ENCODE data around the gene MPND. TPM values are rescaled to one million over a fixed set of nuclear protein-coding genes. Genes with fewer than 3 reads are reported as not detected.

MPND gene
- total RNA-seq, 1 donor from 2014 or later: 2.7 TPM

GRCh38 chr19:4376991-4377781 is 33.8 kb downstream of the MPND start:
- DNase-seq (ENCODE audit: low read depth): peak; percentile 96

GRCh38 chr19:4378886-4379285 is 35.5 kb downstream of the MPND start:
- no peak for DNase-seq (ENCODE audit: low read depth)

DNA sequence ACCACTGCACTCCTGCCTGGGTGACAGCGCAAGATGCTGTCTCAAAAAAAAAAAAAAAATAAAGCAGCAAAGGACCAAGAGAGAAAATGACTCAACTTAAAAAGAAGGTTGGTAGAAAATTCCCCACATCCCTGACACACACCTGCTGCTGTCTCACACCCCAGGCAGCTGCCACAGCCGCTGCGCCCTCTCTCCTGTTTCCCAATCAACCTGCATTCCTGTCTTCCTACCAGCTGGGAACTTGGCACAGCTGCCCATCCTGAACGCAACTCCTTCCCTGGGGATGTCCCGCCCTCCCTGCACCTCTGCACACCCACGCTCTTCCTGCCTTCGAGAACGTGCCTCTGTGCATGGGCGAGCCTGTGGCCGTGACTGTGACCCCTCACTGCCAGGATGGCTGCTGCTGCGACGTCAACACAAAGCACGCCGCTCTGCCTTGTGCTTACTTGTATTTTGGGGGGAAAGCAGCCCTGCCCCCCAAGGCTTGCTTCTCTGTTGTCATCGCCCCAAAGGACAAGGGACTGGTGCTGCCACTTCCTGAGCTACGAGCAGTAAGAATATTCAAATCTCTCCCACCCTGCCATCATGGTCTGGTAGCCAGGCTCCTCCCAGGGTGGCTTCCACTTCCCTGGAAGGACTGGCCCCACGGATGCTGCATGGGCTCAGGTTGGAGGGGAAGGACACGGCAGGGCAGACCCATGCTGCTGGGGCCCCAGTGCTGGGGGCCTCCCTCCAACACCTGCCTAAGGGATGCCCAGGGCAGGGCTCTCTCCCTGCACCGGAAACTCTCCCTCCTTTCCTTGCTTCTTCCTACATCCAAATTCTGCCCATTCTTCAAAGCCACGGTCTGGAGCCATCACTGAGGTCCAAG is 36.3 kb downstream of the MPND start:
- peak; percentile 97 for DNase-seq (ENCODE audit: low read depth)

- peak; percentile 84 for DNase-seq (ENCODE audit: low read depth)
Observed at GRCh38 chr19:4380254-4380727, 36.9 kb downstream of the MPND start.

DNA sequence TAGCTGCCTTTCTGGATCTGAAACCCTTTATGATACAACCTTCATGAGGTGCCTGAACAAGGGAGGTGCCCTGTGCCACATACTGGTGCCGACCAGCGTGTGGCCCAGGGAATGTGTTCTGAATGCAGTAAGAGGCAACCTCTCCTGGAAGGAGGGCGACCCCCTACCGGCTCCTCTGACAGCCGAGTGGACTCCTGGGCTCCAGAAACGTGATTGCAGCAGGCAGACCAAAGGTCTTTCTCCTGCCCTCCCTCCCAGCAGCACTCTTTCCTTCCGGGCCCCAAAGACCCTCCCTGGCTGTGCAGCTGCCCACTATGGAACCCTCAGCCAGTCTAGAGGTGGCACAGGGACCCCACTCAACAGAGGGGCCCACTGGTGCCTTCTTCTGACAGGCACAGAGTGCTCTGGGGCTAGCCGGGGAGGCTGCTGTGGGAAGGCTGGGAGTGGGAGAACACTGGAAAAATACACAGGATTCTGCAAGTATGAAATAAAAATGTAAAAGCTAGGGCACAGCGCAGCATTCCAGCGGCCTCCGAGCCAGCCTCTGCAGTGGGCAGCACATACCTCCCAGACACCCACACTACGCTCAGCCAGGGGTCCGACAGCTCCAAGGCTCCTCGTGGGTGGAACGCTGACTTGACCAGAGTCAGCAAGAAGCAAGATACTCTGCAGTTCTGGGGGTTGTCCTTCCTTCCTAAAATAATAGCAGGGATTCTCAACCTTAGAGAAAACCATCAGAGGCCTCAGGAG is 42.1 kb downstream of the MPND start:
- DNase-seq (ENCODE audit: low read depth): peak; percentile 12

DNA sequence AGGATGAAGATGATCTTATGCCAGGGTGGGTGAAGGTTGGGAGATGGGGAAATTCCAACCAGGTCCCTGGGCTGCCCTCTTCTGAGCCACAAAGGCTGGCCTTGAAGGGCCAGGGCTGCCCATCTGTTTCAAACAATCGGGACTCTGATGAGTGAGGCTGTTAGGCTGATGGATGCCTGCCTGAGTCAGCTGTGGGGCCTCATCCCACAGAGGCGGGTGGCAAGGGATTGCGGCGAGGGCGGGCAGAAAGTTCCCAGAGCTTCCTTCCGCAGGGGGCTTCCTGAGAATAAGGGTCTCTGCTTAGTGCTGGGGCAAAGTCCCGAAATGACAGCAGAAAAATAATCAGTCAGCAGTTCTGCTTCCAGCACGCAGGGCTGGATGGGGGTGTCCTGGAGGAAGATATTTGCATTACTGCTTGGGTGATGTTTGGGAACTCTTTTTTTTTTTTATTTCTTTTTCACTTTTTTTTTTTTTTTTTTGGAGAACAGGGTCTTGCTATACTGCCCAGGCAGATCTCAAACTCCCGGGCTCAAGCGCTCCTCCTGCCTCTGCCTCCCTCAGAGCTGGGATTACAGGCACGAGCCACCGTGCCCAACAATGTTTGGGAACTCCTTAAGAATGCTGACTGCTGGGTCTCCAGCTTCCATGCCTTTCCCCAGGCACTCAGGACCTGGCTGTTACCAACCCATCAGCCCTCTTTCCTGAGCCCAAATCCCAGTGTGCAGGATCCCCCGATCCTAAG is 42.9 kb downstream of the MPND start:
- DNase-seq (ENCODE audit: low read depth): peak; percentile 94

DNA sequence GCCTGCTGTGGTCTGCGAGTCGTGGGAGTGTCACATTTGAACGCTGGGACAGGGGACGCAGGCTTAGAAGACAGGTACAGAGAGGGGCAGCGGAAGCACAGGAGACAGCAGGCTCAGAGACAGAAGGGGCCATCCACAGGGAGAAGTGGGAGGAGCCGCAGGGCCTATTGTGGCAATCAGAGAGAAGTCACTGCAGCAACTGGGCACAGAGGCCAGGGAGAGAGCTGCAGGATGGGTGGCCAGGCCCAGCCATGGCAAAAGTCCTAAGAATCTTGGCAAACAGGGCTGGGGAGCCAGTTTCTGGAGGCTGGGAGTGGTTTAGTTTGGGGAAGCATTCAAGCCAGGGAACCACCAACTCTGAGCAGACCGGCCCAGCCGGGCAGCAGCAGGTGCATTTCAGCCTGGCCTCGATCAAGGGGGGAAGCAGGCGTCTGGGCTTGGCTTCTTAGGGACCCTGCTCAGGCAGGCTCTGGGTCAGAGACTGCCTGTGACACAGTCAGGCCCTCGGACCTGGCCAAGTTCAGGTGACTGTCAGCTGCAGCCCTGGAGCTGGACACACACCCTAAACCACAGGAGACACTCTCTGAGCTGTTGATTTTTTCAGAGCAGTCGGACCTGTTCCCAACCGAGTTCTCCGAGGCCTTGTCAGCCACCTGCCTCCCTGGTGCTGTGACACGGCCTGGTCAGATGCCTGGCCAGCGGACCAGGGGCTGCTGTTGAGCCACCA is 45.1 kb downstream of the MPND start:
- DNase-seq (ENCODE audit: low read depth): peak; percentile 91

DNA sequence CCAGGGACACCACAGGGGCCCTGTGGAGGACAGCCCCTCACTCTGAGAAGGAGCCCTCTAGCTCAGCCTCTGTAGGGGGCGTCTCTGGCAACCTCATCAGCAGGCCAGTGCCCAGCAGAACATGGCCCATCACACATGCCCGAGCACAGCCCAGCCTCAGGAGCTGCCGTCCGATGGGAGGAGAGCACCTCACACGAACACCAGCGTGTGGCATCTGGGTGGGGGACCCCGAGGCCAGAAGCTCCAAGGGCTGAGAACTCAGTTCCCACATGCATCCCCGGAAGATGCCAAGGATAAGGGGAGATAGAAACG is 45.7 kb downstream of the MPND start:
- DNase-seq (ENCODE audit: low read depth): no peak

DNA sequence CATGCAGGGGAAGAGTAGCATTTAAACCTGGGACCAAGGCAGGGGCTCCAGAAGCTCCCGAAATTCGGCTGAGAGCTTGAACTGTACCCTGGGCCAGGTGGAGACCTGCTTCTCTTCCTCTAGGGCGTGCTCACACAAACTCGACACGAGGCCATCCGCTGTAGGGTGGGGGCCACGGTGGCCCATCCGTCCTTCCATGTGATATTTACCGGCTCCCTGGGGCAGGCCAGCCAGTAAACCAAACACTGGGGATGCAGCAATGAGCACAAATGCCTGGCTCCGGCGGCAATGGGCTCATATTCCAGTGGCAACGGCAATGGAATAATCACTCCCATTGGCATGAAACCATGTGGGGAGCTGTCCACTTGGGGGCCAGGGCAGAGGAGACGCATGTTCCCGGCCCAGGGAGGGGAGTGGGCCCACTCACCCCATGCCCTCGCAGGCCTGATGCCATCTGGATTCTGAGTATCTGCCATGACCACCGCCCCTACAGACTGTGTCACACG is 46.2 kb downstream of the MPND start:
- DNase-seq (ENCODE audit: low read depth): no peak

DNA sequence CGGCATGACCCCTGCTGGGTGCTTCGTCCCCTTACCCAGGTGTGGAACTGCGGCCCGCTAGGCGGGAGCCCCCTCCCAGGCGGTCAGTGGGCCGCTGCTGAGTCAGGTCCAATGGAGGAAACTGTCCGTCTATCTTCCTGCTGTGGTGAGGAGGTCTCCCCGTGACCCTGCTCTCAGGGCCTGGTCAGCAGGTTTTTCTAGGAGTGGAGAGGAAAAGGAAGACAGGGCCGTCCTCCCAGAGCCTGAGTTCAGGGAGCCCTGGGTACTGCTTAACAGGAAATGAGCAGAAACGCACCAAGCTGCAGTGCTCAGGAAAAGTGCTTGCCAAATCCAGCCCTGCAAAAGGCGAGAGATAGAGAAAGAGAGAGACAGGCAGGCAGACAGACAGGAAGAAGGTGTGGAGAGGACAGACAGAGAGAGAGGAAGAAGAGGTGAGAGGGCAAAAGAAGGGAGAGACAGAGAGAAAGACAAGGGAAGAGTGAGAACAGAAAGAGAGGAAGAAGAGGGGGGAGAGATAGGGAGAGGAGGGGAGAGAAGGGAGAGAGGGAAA is 46.7 kb downstream of the MPND start:
- peak; percentile 34 for DNase-seq (ENCODE audit: low read depth)

GRCh38 chr19:4390567-4391305 is 47.4 kb downstream of the MPND start:
- DNase-seq (ENCODE audit: low read depth): peak; percentile 64

GRCh38 chr19:4391306-4391693 is 47.9 kb downstream of the MPND start:
- peak; percentile 49 for DNase-seq (ENCODE audit: low read depth)

DNA sequence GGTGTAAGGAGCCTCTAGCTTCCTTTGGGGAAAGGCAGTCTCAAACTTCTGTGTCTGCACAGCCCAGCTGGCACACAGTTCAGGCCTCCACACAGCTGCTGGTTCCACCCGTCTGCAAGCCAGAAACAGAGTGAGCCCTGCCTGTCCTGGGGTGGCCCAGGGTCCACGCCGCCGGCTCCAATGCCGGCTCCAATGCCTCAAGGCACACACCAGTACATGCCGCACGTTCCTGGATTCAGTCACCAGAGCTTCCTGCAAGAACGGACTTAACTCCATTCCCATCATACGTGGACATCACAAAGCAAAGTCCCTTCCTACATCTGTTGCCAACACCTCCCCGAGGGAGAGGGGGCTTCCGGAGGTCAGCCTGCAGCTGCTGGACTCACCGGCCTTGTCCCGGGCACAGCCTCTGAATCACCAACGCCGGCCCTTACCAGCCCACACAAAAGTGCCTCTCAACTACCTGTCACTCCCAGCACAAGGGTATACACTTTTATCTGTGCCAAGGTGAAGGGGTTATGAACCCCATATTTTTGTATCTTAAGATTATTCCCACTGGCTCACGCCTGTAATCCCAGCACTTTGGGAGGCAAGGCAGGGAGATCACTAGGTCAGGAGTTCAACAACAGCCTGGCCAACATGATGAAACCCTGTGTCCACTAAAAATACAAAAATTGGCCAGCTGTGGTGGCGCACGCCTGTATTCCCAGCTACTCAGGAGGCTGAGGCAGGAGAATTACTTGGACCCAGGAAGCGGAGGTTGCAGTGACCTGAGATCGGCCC is 48.5 kb downstream of the MPND start:
- peak; percentile 93 for DNase-seq (ENCODE audit: low read depth)

DNA sequence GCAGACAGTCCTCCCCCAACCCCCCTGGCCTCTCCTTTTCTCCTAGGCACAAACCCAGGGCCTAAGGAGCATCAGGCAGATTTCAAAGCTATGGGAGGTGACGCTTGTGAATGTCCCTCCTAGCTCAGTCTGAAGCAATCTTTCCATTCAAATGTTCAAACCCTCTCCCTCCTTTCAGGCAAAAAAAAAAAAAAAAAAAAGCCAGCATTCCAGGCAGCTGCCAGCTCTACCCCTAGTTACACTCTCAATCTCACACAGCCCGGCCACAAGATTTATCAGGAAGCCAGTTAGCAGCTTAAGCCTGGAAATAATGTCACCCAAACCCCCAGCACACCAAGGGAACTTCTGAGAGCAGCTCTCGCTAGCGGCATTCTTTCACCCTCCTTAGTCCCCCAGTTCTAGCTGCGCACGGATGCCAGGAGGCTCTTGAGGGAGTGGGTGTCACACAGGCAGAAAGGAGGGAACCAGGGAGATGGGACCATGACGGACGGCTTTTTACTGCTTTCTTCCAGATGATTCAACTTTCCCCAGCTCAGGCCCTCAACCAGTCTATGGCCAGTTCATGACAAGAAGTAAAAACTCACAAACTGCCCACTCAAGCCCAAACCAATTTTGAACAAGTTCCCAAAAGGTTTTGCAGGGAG is 50.7 kb downstream of the MPND start:
- peak; percentile 78 for DNase-seq (ENCODE audit: low read depth)

- DNase-seq (ENCODE audit: low read depth): peak; percentile 75
Observed at GRCh38 chr19:4396949-4397783, 53.8 kb downstream of the MPND start.

GRCh38 chr19:4399812-4400134 is 56.4 kb downstream of the MPND start:
- DNase-seq (ENCODE audit: low read depth): peak; percentile 44

Measured in myocyte (in vitro differentiated cells).